Measurements from ENCODE around the gene SS18. TPM values are rescaled to one million over a fixed set of nuclear protein-coding genes. Genes with fewer than 3 reads are reported as not detected.

SS18 gene
- total RNA-seq, 4 donors from 2014 or later: 140 to 386 (median 207) TPM

DNA sequence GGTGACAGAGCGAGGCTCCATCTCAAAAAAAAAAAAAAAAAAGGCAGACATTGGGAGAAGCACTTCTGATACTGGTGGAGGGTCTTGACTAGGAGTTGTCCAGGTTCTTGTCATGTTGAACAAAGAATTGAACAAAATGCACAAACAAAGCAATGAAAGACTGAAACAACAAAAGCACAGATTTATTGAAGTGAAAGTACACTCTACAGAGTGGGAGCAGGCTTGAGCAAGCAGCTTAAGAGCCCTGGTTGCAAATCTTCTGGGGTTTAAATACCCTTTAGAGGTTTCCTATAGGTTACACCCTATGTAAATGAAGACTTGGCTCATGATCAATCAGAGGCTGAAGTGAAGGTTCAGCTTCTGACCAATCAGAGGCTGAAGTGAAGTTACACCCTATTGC, 6.4 kb upstream of the SS18 start:
- H3K4me3 ChIP-seq: no peak overlapping the region
- no peaks in the 10 kb centered on the region for H3K9me3 ChIP-seq
- no peaks in the 10 kb centered on the region for H3K4me1 ChIP-seq
- no peak for DNase-seq (ENCODE audit: low spot score in 2 of 2)
- 83% methylated on average over 1 of the region's 1 CpG for WGBS
- H3K27me3 ChIP-seq: no peaks in the 10 kb centered on the region
- TF ChIP-seq POLR2AphosphoS5 (IDR thresholded peaks at IDR 0.05): no peak
- TF ChIP-seq POLR2A (IDR thresholded peaks at IDR 0.05): no peak
- TF ChIP-seq, protein P1, sequence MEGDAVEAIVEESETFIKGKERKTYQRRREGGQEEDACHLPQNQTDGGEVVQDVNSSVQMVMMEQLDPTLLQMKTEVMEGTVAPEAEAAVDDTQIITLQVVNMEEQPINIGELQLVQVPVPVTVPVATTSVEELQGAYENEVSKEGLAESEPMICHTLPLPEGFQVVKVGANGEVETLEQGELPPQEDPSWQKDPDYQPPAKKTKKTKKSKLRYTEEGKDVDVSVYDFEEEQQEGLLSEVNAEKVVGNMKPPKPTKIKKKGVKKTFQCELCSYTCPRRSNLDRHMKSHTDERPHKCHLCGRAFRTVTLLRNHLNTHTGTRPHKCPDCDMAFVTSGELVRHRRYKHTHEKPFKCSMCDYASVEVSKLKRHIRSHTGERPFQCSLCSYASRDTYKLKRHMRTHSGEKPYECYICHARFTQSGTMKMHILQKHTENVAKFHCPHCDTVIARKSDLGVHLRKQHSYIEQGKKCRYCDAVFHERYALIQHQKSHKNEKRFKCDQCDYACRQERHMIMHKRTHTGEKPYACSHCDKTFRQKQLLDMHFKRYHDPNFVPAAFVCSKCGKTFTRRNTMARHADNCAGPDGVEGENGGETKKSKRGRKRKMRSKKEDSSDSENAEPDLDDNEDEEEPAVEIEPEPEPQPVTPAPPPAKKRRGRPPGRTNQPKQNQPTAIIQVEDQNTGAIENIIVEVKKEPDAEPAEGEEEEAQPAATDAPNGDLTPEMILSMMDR (IDR thresholded peaks at IDR 0.05): no peak
- no peak for TF ChIP-seq EP300 (IDR thresholded peaks at IDR 0.05)
- peak overlapping the region; percentile 24 for H3K27ac ChIP-seq
- H3K36me3 ChIP-seq: no peaks in the 10 kb centered on the region

DNA sequence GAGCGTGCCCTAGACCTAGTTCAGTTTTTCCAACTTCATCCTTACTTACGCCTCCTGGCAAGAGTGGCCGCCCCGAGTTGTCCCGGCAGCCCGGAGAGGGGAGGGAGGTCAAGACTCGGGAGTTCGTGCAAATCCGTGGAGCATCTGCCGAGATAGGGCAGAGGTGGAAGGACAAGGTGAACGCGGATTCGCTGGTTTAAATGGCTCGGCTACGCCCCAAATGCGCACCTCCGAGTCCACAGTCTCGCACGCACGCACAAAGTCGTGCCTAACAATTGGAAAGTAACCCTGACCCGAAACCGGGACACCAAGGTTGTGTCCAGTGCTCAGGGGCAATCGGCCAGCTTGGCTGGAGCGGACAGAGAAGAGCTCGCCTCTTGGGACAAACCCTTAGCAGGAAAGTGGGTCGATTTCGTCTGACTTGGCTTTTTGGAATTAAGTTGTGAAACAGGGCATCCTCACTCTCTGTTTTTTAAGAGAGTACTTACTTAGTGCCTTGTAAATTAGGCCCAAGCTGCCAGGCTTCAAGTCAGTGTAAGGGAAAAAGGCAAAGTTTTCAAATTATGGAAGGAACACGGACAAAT, 726 bp upstream of the SS18 start:
- no peak for DNase-seq (ENCODE audit: low spot score in 2 of 2)
- Histone ChIP-seq H3K9me3 (no peaks in the 10 kb centered on the region), H3K27ac (peak overlapping the region; percentile 99), H3K36me3 (no peaks in the 10 kb centered on the region), H3K4me3 (peak overlapping the region; percentile 81), H3K27me3 (no peaks in the 10 kb centered on the region), H3K4me1 (peaks cover 31% of the 10 kb centered on the region)
- TF ChIP-seq, protein P1 (IDR thresholded peaks at IDR 0.05): no peak
- TF ChIP-seq POLR2A (IDR thresholded peaks at IDR 0.05): no peak
- TF ChIP-seq EP300 (IDR thresholded peaks at IDR 0.05): no peak
- no peak for TF ChIP-seq POLR2AphosphoS5 (IDR thresholded peaks at IDR 0.05)
- 2% methylated on average over 22 of the region's 29 CpGs for WGBS

DNA sequence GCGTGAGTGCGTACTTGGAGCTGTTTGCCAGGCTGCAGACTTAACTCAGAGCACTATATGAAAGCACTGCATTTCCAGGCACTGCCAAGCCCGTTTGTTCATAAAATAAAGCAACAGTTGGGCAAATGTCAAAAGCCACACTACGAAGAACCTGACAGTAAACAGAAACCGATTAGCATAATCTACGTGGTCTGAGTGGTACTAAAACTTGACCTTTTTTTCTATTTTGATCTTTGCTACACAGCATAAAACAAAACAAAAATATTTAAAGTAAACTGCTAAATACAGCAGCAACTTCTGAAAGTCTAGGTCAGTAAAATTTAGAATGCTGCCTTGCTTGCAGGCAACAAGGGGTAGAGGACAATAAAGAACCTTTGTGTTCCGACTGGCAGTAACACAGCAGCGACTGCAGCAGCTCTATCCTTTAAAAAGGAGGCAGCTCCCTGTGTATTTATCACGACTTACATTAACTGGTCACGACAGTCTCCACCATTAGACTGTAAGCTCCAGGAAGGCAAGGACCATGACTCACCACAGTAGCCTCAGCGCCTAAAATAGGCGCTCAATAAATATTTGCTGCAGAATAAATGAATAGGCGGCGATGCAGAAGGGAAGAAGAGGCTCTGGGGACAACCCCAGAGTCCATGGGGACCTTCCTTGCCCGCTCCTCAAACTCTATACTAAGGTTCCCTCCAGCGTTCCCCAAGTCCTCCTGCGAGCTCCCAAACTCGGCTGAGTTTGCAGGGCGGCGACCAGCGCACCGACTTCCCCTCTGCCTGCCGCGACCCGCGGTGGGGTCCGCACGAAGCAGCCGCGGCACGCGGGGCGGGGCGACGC, 902 bp downstream of the SS18 start:
- 1% methylated on average over 14 of the region's 35 CpGs for WGBS
- peak overlapping the region; percentile 99 for H3K27ac ChIP-seq
- H3K36me3 ChIP-seq: peaks cover 4% of the 10 kb centered on the region
- no peaks in the 10 kb centered on the region for H3K9me3 ChIP-seq
- DNase-seq (ENCODE audit: low spot score in 2 of 2): no peak
- peaks cover 31% of the 10 kb centered on the region for H3K4me1 ChIP-seq
- H3K4me3 ChIP-seq: peak overlapping the region; percentile 81
- H3K27me3 ChIP-seq: no peaks in the 10 kb centered on the region
- no peak for TF ChIP-seq POLR2A (IDR thresholded peaks at IDR 0.05)
- no peak for TF ChIP-seq POLR2AphosphoS5 (IDR thresholded peaks at IDR 0.05)

DNA sequence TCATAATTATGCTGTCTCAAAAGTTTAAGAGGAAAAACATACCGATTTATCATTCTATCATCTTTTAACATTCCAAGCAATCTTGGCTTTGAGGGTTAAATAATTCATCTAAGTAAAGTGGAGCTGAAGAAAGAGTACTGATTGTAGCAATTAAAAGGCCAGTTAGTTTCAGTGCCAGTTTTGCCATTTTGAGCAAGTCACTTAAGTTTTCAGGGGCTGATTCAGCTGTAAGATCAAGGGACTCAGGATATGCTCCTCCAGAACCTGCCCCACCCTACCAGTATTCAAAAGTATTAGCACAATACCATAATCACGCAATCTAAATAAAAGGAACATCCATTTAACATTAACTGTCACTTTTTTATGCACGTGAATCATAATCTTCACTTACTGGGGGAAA, 1.9 kb downstream of the SS18 start:
- Histone ChIP-seq H3K36me3 (peaks cover 10% of the 10 kb centered on the region), H3K9me3 (no peaks in the 10 kb centered on the region), H3K4me3 (peak overlapping the region; percentile 81), H3K4me1 (peaks cover 31% of the 10 kb centered on the region), H3K27me3 (no peaks in the 10 kb centered on the region), H3K27ac (no peak overlapping the region)
- no peak for TF ChIP-seq EP300 (IDR thresholded peaks at IDR 0.05)
- WGBS: 19% methylated on average over 3 of the region's 3 CpGs
- no peak for DNase-seq (ENCODE audit: low spot score in 2 of 2)

DNA sequence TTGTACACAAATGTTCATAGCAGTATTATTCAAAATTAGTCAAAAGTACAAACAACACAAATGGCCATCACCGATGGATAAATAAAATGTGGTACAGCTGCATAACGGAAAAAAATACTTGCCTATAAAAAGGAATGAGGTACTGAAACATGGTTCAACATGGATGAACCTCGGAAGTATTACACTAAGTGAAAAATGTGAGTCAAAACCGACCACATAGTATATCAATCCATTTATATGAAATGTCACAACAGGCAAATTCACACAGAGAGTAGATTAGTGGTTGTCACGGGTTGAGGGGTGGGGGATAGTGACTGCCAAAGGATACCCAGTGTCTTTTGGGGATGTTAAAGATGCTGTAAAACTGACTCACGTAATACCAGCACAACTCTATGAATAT, 3.5 kb downstream of the SS18 start:
- no peak for DNase-seq (ENCODE audit: low spot score in 2 of 2)
- TF ChIP-seq EP300 (IDR thresholded peaks at IDR 0.05): no peak
- no peak for TF ChIP-seq POLR2AphosphoS5 (IDR thresholded peaks at IDR 0.05)
- TF ChIP-seq POLR2A (IDR thresholded peaks at IDR 0.05): no peak
- TF ChIP-seq, protein P1 (IDR thresholded peaks at IDR 0.05): no peak
- Histone ChIP-seq H3K9me3 (no peaks in the 10 kb centered on the region), H3K27ac (no peak overlapping the region), H3K36me3 (peaks cover 23% of the 10 kb centered on the region), H3K4me3 (no peak overlapping the region), H3K27me3 (no peaks in the 10 kb centered on the region), H3K4me1 (peaks cover 31% of the 10 kb centered on the region)
- WGBS: 94% methylated on average over 6 of the region's 6 CpGs

DNA sequence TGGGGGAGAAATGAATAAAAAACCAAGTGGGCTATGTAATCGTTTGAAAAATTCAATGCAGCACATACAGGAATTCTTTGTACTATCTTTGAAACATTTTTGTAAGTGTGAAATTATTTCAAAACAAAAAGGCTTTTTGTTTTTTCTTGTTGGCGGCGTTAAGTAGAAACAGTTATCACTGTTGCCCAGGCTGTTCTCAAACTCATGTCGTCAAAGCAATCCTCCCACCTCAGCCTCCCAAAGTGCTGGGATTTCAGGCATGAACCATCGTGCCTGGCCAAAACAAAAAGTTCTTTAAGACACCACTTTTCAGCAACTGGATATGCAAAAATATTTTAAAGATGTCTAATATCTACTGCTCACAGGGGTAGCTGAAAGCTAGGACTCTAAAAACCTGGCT, 5.4 kb downstream of the SS18 start:
- Histone ChIP-seq H3K27ac (no peak overlapping the region), H3K36me3 (peaks cover 32% of the 10 kb centered on the region), H3K9me3 (no peaks in the 10 kb centered on the region), H3K4me3 (no peak overlapping the region), H3K27me3 (no peaks in the 10 kb centered on the region), H3K4me1 (peaks cover 27% of the 10 kb centered on the region)
- no peak for DNase-seq (ENCODE audit: low spot score in 2 of 2)
- TF ChIP-seq POLR2A (IDR thresholded peaks at IDR 0.05): no peak
- TF ChIP-seq, protein P1 (IDR thresholded peaks at IDR 0.05): no peak
- TF ChIP-seq EP300 (IDR thresholded peaks at IDR 0.05): no peak
- no peak for TF ChIP-seq POLR2AphosphoS5 (IDR thresholded peaks at IDR 0.05)
- WGBS: 81% methylated on average over 5 of the region's 5 CpGs

Data from suprapubic skin (tissue), 4 donors.